ENCODE data around the gene SMARCC2. TPM values are rescaled to one million over a fixed set of nuclear protein-coding genes. Genes with fewer than 3 reads are reported as not detected.

The SMARCC2 gene
- total and polyA plus RNA-seq, 9 of the 15 experiments (the other 6 are each of a cell fraction or from before 2014, with no cell fraction given), result 11.9 to 86.0 (median 36.6) TPM

DNA sequence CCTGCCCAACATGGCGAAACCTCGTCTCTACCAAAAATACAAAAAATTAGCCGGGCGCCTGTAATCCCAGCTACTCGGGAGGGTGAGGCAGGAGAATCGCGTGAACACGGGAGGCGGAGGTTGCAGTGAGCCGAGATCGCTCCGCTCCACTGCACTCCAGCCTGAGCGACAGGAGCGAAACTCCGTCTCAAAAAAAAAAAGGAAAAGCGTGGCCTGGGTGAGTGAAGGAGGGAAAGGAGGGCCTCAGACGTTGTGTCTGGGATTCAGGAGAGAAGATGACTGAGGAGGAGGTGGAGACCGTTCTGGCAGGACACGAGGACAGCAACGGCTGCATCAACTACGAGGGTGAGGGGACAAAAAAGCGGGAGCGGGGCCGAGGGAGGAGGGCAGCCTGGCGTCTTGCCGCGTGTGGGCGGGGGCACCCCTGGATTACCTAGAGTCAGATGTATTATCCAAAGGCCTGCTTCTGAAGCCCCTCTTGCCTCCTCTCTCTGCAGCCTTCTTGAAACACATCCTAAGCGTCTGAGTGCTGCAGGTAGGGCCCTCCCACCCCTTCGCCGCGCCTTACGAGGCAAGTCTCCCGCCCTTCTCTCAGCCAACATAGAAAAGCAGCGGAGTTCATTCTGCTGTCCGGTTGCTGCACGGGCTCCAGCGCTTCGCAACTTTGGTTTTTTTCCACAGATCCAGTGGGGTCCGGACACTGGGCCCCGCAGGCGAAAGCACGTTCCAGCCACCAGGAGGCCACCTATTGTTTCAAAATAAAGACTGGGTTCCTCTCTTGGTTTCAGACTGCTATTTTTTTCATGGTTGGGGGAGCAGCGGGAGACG is 31.9 kb downstream of the SMARCC2 start:
- intact Hi-C loops (cut with micrococcal nuclease), result loop anchor here (1.0 to 5.0 kb wide), 2 partner anchors 30 to 40 kb away; partner anchors contain the start of genes RPL41 and ZC3H10
- no peaks in the 10 kb centered on the region for H3K9me3 ChIP-seq (replicated peaks; ENCODE audit: control insufficient read depth, insufficient read depth, low read depth, low read length)
- H3K36me3 ChIP-seq (ENCODE audit: control insufficient read depth, insufficient read depth, low read length), result peaks cover 49% of the 10 kb centered on the region
- FAIRE-seq (no peak), ATAC-seq (peak; percentile 48), DNase-seq (ENCODE audit: extremely low read depth in 1 of 4, low spot score in 3 of 4) (peak in 1 of 4 experiments; percentile 79)
- peak overlapping the region; percentile 86 for H2AFZ ChIP-seq (ENCODE audit: low read depth, low read length)
- H3K9me1 ChIP-seq (ENCODE audit: control insufficient read depth, insufficient read depth, low read length), result peaks cover 3% of the 10 kb centered on the region
- no peaks in the 10 kb centered on the region for H3K27me3 ChIP-seq (ENCODE audit: control insufficient read depth in 2 of 2, insufficient read depth in 2 of 2, low read length in 2 of 2)
- BruUV-seq (replicated peaks), result TSS peak; percentile 44
- peak overlapping the region; percentile 98 for H3K27ac ChIP-seq (ENCODE audit: extremely low read depth, low read depth, low read length)
- 21% methylated on average over 35 of the region's 45 CpGs for WGBS (ENCODE audit: insufficient coverage, low coverage, missing lambda C conversion rate)
- peaks cover 29% of the 10 kb centered on the region; the same call in 1 of the 2 replicates for H4K20me1 ChIP-seq (replicated peaks; ENCODE audit: control insufficient read depth, insufficient read depth, low read length)
- peak overlapping the region; percentile 80 for H3K4me2 ChIP-seq (ENCODE audit: insufficient read depth, low read length)
- peak overlapping the region; percentile 80 to 91 for H3K9ac ChIP-seq (ENCODE audit: insufficient read depth in 1 of 2, low read depth in 2 of 2, low read length in 2 of 2)
- H3K79me2 ChIP-seq (ENCODE audit: control insufficient read depth, insufficient read depth, low read length), result peaks cover 54% of the 10 kb centered on the region
- ChIA-PET POLR2A (interaction anchor here (1.0 to 8.9 kb wide), 10 partner anchors 9 to 160 kb away, joined by 3 to 124 read pairs (median 4); partner anchors contain the start of genes ERBB3, ESYT1, PA2G4 and RPL41), CTCF (ENCODE audit: low intra/inter-chr PET ratio) (interaction anchor here (1.1 to 2.6 kb wide), 3 partner anchors 31 to 111 kb away, joined by 3 to 7 read pairs (median 6); partner anchors contain the start of gene NABP2)
- in situ Hi-C loops (cut with MboI), result no loop called here
- peaks cover 41 to 53% of the 10 kb centered on the region in 2 experiments; a peak in 4 of 5 replicates for H3K4me1 ChIP-seq (replicated peaks in 1 of 2; ENCODE audit: control insufficient read depth in 2 of 2, insufficient read depth in 2 of 2, low read length in 2 of 2)
- peak overlapping the region; percentile 51 for H3K4me3 ChIP-seq
- TF ChIP-seq, protein P1, sequence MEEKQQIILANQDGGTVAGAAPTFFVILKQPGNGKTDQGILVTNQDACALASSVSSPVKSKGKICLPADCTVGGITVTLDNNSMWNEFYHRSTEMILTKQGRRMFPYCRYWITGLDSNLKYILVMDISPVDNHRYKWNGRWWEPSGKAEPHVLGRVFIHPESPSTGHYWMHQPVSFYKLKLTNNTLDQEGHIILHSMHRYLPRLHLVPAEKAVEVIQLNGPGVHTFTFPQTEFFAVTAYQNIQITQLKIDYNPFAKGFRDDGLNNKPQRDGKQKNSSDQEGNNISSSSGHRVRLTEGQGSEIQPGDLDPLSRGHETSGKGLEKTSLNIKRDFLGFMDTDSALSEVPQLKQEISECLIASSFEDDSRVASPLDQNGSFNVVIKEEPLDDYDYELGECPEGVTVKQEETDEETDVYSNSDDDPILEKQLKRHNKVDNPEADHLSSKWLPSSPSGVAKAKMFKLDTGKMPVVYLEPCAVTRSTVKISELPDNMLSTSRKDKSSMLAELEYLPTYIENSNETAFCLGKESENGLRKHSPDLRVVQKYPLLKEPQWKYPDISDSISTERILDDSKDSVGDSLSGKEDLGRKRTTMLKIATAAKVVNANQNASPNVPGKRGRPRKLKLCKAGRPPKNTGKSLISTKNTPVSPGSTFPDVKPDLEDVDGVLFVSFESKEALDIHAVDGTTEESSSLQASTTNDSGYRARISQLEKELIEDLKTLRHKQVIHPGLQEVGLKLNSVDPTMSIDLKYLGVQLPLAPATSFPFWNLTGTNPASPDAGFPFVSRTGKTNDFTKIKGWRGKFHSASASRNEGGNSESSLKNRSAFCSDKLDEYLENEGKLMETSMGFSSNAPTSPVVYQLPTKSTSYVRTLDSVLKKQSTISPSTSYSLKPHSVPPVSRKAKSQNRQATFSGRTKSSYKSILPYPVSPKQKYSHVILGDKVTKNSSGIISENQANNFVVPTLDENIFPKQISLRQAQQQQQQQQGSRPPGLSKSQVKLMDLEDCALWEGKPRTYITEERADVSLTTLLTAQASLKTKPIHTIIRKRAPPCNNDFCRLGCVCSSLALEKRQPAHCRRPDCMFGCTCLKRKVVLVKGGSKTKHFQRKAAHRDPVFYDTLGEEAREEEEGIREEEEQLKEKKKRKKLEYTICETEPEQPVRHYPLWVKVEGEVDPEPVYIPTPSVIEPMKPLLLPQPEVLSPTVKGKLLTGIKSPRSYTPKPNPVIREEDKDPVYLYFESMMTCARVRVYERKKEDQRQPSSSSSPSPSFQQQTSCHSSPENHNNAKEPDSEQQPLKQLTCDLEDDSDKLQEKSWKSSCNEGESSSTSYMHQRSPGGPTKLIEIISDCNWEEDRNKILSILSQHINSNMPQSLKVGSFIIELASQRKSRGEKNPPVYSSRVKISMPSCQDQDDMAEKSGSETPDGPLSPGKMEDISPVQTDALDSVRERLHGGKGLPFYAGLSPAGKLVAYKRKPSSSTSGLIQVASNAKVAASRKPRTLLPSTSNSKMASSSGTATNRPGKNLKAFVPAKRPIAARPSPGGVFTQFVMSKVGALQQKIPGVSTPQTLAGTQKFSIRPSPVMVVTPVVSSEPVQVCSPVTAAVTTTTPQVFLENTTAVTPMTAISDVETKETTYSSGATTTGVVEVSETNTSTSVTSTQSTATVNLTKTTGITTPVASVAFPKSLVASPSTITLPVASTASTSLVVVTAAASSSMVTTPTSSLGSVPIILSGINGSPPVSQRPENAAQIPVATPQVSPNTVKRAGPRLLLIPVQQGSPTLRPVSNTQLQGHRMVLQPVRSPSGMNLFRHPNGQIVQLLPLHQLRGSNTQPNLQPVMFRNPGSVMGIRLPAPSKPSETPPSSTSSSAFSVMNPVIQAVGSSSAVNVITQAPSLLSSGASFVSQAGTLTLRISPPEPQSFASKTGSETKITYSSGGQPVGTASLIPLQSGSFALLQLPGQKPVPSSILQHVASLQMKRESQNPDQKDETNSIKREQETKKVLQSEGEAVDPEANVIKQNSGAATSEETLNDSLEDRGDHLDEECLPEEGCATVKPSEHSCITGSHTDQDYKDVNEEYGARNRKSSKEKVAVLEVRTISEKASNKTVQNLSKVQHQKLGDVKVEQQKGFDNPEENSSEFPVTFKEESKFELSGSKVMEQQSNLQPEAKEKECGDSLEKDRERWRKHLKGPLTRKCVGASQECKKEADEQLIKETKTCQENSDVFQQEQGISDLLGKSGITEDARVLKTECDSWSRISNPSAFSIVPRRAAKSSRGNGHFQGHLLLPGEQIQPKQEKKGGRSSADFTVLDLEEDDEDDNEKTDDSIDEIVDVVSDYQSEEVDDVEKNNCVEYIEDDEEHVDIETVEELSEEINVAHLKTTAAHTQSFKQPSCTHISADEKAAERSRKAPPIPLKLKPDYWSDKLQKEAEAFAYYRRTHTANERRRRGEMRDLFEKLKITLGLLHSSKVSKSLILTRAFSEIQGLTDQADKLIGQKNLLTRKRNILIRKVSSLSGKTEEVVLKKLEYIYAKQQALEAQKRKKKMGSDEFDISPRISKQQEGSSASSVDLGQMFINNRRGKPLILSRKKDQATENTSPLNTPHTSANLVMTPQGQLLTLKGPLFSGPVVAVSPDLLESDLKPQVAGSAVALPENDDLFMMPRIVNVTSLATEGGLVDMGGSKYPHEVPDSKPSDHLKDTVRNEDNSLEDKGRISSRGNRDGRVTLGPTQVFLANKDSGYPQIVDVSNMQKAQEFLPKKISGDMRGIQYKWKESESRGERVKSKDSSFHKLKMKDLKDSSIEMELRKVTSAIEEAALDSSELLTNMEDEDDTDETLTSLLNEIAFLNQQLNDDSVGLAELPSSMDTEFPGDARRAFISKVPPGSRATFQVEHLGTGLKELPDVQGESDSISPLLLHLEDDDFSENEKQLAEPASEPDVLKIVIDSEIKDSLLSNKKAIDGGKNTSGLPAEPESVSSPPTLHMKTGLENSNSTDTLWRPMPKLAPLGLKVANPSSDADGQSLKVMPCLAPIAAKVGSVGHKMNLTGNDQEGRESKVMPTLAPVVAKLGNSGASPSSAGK (IDR thresholded peaks at IDR 0.05), result peak; percentile 86
- TF ChIP-seq TEAD2 (tag; IDR thresholded peaks at IDR 0.05) (peak; percentile 99), PHF8 (IDR thresholded peaks at IDR 0.05; ENCODE audit: borderline replicate concordance, low read length) (peak; percentile 20; the same call in 1 of the 2 replicates), OTX1 (CRISPR knock-in tag; IDR thresholded peaks at IDR 0.05) (no peak), GABPB1 (CRISPR knock-in tag; IDR thresholded peaks at IDR 0.05) (0 out of 2 replicates have a peak, but pooled peaks have one; percentile 42), TAF1 (IDR thresholded peaks at IDR 0.05; ENCODE audit: control insufficient read depth, extremely low read depth, insufficient read depth, low read length, severe bottlenecking) (no peak)
- TF ChIP-seq, protein P2, sequence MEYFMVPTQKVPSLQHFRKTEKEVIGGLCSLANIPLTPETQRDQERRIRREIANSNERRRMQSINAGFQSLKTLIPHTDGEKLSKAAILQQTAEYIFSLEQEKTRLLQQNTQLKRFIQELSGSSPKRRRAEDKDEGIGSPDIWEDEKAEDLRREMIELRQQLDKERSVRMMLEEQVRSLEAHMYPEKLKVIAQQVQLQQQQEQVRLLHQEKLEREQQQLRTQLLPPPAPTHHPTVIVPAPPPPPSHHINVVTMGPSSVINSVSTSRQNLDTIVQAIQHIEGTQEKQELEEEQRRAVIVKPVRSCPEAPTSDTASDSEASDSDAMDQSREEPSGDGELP (CRISPR knock-in tag; IDR thresholded peaks at IDR 0.05; ENCODE audit: borderline replicate concordance), result peak; percentile 21; the same call in 1 of the 2 replicates

Data from K562 (cell line).